Measurements from ENCODE around the gene BMPR1B.
"Not testable (repeated sequence)": the region's sequence is repeated elsewhere in the genome, so short reads cannot be mapped to it uniquely, and the experiment has no call there.

The BMPR1B gene

DNA sequence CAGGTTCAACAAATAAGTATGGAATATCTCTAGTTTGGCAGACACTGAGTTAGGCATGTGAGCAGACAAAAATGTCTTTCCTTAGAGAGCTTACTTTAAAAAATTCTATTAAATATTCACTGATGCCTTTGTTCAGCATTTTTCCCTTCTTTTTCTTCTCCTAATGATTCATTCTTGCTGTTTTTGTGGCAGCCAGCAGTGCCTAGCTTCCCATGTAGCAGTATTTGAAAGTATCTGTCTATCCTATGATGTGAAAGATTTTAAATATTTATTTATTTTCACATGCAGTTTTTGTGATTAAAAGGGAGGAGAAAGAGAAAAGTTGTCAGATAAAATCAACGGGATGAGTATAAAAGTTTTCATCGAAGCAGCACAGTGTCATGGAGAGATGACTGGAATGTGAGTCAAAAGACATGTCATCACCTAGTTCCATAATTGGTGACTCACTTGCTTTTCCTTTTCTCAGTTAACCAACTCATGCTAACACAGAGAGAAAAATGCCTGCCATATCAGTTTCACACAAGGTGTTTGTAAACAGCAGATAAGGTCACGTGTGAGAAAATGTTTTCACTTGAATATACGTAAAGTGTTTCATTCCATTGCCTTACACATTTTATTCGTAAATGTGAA lies 69.8 kb downstream of the BMPR1B start:
- TF ChIP-seq, protein P1, sequence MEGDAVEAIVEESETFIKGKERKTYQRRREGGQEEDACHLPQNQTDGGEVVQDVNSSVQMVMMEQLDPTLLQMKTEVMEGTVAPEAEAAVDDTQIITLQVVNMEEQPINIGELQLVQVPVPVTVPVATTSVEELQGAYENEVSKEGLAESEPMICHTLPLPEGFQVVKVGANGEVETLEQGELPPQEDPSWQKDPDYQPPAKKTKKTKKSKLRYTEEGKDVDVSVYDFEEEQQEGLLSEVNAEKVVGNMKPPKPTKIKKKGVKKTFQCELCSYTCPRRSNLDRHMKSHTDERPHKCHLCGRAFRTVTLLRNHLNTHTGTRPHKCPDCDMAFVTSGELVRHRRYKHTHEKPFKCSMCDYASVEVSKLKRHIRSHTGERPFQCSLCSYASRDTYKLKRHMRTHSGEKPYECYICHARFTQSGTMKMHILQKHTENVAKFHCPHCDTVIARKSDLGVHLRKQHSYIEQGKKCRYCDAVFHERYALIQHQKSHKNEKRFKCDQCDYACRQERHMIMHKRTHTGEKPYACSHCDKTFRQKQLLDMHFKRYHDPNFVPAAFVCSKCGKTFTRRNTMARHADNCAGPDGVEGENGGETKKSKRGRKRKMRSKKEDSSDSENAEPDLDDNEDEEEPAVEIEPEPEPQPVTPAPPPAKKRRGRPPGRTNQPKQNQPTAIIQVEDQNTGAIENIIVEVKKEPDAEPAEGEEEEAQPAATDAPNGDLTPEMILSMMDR (IDR thresholded peaks at IDR 0.05), result no peak
- no peak overlapping the region for H3K27ac ChIP-seq
- no peak for DNase-seq (ENCODE audit: low spot score)
- H3K4me3 ChIP-seq, result no peak overlapping the region

DNA sequence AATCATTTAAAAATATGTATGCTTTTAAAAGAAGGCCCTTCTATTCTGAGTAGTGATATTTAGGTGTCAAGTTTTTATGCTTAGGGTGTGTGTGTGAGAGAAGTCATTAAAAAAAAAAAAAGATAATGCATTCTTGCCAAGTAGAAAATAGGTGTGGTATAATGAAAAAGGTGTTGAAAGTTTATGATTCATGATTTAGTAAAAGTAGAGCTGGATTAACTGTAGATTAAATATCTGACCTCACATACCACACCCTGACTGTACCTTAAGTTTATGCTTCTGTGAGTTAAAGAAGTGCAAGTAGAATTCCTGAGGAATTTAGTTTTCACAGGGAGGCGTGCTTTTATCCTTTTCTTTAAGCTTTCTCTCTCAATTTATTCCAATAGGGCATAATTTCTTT lies 71.1 kb downstream of the BMPR1B start:
- Histone ChIP-seq H3K27ac (no peak overlapping the region), H3K4me3 (no peak overlapping the region)
- TF ChIP-seq, protein P1 (IDR thresholded peaks at IDR 0.05), result no peak
- no peak for DNase-seq (ENCODE audit: low spot score)

DNA sequence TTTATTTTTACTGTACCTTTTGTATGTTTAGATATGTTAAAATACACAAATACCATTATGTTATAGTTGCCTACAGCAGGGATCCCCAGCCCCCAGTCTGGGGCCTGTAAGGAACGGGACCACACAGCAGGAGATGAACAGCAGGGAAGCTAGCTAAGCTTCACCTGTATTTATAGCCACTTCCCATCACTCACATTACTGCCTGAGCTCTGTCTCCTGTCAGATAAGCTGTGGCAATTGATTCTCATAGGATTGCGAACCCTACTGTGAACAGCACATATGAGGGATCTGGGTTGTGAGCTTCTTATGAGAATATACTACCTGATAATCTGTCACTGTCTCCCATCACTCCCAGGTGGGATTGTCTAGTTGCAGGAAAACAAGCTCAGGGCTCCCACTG lies 73.9 kb downstream of the BMPR1B start:
- TF ChIP-seq, protein P1 (IDR thresholded peaks at IDR 0.05), result no peak
- H3K4me3 ChIP-seq, result no peak overlapping the region

DNA sequence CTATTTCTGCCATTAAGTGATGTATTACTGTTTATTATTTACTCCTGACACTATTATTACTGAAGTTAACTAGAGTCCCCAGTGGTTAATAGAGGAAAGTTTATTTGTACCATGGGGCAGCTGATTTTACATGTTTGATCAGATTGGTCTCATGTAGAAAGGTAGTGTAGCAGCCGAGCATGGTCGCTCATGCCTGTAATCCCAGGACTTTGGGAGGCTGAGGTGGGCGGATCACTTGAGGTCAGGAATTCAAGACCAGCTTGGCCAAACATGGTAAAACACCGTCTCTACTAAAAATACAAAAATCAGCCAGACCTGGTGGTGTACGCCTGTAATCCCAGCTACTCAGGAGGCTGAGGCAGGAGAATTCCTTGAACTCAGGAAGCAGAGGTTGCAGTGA lies 74.6 kb downstream of the BMPR1B start:
- not testable (repeated sequence) for DNase-seq (ENCODE audit: low spot score); H3K4me3 ChIP-seq; H3K27ac ChIP-seq

More for the DNA sequence above, 73.9 kb downstream of the BMPR1B start:
- DNase-seq (ENCODE audit: low spot score), result no peak
- H3K27ac ChIP-seq, result no peak overlapping the region

DNA sequence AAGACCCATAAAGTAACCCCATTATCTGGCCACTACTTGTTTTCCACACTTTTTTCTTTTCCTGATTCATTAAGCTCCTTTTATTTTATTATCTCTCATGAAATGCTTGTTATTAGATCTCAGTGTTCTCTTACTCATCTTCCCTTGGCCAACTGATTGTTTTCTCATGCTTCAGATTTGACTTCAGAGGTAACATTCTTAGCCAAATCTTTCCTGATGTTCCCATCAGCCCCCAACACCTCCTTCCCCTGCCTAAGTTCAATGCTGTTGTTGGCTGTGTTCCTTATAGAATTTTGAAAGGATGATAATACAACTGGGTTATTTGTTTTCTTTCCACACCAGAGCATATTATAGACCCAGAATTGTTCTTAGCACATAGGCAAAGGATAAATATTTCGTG lies 75.6 kb downstream of the BMPR1B start:
- no peak overlapping the region for H3K4me3 ChIP-seq
- TF ChIP-seq, protein P1 (IDR thresholded peaks at IDR 0.05), result no peak
- no peak overlapping the region for H3K27ac ChIP-seq
- DNase-seq (ENCODE audit: low spot score), result no peak

DNA sequence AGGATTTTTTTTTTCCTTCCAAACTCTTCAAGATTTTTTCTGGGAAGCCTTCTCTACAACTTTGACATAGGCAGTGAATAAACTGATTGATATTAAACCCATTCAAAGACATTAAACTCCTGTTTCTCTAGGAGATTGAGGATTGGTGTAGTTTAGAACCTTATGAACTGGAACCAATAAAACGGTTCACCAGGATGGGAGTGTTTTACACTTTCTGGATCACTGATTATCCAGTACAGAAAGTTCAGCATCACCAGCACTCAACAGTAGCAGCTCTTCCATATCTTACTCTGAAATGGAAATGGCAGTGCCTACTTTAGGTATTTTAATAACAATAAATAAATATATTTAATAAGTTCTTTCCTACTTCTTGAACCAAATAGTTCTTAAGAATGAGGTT lies 76.7 kb downstream of the BMPR1B start:
- no peak for DNase-seq (ENCODE audit: low spot score)
- TF ChIP-seq, protein P1 (IDR thresholded peaks at IDR 0.05), result no peak
- Histone ChIP-seq H3K27ac (no peak overlapping the region), H3K4me3 (no peak overlapping the region)

DNA sequence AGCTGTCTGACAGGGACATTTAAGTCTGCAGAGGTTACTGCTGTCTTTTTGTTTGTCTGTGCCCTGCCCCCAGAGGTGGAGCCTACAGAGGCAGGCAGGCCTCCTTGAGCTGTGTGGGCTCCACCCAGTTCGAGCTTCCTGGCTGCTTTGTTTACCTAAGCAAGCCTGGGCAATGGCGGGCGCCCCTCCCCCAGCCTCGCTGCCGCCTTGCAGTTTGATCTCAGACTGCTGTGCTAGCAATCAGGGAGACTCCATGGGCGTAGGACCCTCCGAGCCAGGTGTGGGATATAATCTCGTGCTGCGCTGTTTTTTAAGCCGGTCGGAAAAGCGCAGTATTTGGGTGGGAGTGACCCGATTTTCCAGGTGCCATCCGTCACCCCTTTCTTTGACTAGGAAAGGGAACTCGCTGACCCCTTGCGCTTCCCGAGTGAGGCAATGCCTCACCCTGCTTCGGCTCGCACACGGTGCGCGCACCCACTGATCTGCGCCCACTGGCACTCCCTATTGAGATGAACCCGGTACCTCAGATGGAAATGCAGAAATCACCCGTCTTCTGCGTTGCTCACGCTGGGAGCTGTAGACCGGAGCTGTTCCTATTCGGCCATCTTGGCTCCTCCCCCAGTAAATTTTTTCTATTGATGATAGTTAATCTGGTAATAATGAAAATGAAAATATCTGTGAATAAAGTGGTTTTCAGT lies 83.6 kb downstream of the BMPR1B start:
- H3K4me3 ChIP-seq; H3K27ac ChIP-seq; DNase-seq (ENCODE audit: low spot score): not testable (repeated sequence)

DNA sequence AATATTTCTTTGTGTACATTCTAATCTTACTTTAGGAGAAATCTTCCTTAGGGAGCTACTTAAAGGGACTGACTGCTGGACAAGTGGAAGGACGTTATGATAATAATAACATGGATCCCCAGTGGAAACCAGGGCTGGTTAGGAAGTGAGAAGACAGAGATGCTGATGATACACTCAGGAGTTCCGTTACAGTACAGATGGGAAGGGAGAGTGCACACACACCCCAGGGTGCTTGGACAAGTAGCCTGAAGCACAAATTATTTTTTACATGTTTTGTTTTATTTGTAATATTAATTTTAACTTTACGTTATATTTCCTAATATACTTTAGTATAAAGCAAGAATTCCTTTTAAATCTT lies 84.1 kb downstream of the BMPR1B start:
- no peak overlapping the region for H3K27ac ChIP-seq
- TF ChIP-seq, protein P1 (IDR thresholded peaks at IDR 0.05), result no peak
- no peak for DNase-seq (ENCODE audit: low spot score)
- no peak overlapping the region for H3K4me3 ChIP-seq

All from coronary artery (tissue), 2 donors.